Type B pancreatic cell (in vitro differentiated cells): Measurements from ENCODE around the gene CCDC157. TPM values are rescaled to one million over a fixed set of nuclear protein-coding genes. Genes with fewer than 3 reads are reported as not detected.
"Not testable (repeated sequence)": the region's sequence is repeated elsewhere in the genome, so short reads cannot be mapped to it uniquely, and the experiment has no call there.

ENCODE experiments used
- DNase-seq: peaks from one replicate; pipeline ENCODE4 v3.0.0; 2021; ENCODE audit warnings: mixed read lengths; ENCODE audit not compliant: unreplicated experiment; ENCODE audit errors: extremely low spot score
- H3K27ac Mint-ChIP-seq: 2 replicates; pipeline ENCODE4 v1.8.0; 2021; ENCODE audit warnings: mild to moderate bottlenecking, mixed read lengths
- H3K27me3 Mint-ChIP-seq: 2 replicates; pipeline ENCODE4 v1.8.0; 2021; ENCODE audit warnings: mixed read lengths
- H3K36me3 Mint-ChIP-seq: 2 replicates; pipeline ENCODE4 v1.8.0; 2021; ENCODE audit warnings: mixed read lengths
- H3K4me1 Mint-ChIP-seq: one replicate; pipeline ENCODE4 v1.8.0; 2021; ENCODE audit warnings: mixed read lengths; ENCODE audit not compliant: unreplicated experiment
- H3K4me3 Mint-ChIP-seq: 2 replicates; pipeline ENCODE4 v1.8.0; 2021; ENCODE audit warnings: mild to moderate bottlenecking, mixed read lengths
- H3K9me3 Mint-ChIP-seq: 2 replicates; pipeline ENCODE4 v1.8.0; 2021; ENCODE audit warnings: mixed read lengths
- total RNA-seq: library from RNA; stranded (reverse); gene quantifications from 2 replicates; pipeline ENCODE4 v1.2.1, GENCODE V29; 2021; ENCODE audit warnings: low replicate concordance
- TF ChIP-seq, protein P1 (sequence below): fragments of 200-600 bp; sonication (generic); conservative IDR thresholded peaks from 2 replicates; pipeline ENCODE4 v1.5.0; 2021; ENCODE audit warnings: antibody characterized with exemption, mild to moderate bottlenecking

Gene CCDC157
- total RNA-seq, 1 donor from 2014 or later: 9.4 TPM

DNA sequence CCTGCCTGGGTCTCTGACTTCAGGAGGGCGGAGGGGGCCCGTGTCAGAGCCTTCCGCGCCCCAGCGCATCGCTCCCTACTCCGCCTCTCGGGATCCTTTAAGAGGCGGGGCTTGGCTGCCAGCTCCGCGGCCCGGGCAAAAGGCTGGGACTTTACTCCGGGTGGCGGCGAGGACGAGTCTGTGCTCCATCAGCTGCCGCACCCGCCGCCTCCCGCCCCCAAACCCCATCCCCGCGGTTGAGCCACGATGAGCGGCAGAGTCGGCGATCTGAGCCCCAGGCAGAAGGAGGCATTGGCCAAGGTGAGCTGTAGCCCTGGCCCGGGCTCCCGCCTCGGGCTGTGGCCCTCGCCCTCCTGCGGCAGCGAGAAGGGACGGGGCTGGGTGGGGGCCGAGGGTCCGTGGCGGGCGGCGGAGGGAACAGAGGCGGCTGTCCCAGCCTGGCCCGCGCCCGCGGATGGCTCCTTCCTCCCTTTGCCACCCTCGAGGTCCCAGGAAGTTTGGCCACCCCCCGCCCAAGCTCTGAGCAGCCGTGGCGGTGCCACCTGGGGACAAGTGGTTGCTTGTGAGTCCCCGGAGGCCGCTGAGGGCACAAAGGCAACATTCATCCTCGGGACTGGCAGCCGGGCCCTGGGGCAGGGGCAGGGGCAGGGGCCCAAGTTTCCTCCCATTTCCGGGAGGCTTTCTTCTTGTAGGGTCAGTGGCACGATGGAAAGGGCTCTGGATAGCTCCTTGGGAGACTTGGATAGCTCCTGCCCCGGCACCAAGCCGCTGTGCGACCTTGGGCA lies 40.3 kb downstream of the CCDC157 start, which contains the start of gene SEC14L2:
Gene SEC14L2, plus strand, starts transcription at position 148 of the 785 bp plus-strand sequence. Its CDS starts 99 bp downstream, at position 247.
- Mint-ChIP-seq H3K36me3 (no peaks in the 10 kb centered on the region), H3K4me1 (peaks cover 18% of the 10 kb centered on the region), H3K9me3 (no peaks in the 10 kb centered on the region), H3K27me3 (peaks cover 23% of the 10 kb centered on the region), H3K27ac (no peak within 1 kb of the TSS), H3K4me3 (peak within 1 kb of the TSS; percentile 86)
- TF ChIP-seq, protein P1, sequence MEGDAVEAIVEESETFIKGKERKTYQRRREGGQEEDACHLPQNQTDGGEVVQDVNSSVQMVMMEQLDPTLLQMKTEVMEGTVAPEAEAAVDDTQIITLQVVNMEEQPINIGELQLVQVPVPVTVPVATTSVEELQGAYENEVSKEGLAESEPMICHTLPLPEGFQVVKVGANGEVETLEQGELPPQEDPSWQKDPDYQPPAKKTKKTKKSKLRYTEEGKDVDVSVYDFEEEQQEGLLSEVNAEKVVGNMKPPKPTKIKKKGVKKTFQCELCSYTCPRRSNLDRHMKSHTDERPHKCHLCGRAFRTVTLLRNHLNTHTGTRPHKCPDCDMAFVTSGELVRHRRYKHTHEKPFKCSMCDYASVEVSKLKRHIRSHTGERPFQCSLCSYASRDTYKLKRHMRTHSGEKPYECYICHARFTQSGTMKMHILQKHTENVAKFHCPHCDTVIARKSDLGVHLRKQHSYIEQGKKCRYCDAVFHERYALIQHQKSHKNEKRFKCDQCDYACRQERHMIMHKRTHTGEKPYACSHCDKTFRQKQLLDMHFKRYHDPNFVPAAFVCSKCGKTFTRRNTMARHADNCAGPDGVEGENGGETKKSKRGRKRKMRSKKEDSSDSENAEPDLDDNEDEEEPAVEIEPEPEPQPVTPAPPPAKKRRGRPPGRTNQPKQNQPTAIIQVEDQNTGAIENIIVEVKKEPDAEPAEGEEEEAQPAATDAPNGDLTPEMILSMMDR: no peak
- DNase-seq: no peak

DNA sequence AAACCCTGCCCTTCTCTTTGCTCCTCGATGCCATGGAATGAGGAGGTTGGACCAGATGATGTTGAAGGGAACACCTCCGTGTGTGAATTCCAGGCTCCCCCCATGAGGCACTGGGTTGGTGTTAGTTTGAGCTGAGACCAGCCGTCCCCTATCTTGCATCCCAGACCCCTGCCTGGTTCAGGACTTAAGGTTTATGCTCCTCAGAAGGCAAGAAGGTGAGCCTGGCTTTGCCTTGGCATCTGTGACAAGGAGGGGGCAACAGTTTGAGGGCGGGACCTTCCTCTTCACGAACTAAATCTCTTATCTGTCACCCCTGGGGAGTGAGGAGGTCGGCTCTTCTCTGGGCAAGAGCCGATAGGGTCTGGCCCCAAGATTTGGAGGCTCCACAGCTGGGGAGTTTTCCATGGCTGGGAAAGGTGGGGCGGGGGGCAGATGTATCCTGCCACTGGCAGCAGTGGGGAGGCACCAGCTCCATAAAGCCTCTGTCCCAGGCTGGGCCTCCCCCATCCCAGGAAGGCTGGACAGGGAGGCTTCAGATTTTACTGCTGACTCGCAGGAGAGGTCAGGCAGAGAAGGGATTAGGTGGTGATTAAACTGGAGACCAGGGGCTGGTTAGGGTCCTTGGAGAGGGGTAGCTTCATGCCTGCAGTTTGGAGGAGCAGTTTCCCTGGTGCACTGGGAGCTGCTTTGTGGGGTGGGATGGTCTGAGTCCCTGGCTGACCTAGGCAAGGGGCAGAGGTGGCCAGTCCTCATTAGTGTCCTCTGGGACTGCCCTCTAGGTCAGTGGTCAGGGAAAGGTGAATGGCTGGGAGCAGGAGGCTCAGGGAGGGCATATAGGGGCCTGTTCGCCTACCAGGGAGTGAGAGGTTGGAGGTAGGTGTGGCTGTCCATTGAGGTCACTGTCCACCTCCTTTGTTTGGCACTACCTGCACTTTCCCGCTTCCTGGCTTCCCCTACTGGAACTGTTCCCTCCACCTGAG lies 41.1 kb downstream of the CCDC157 start:
- H3K4me3 Mint-ChIP-seq: peak overlapping the region; percentile 86
- no peaks in the 10 kb centered on the region for H3K9me3 Mint-ChIP-seq
- H3K27me3 Mint-ChIP-seq: peaks cover 23% of the 10 kb centered on the region
- peaks cover 20% of the 10 kb centered on the region for H3K4me1 Mint-ChIP-seq
- H3K27ac Mint-ChIP-seq: peak overlapping the region; percentile 48
- TF ChIP-seq, protein P1: no peak
- no peak for DNase-seq
- no peaks in the 10 kb centered on the region for H3K36me3 Mint-ChIP-seq

DNA sequence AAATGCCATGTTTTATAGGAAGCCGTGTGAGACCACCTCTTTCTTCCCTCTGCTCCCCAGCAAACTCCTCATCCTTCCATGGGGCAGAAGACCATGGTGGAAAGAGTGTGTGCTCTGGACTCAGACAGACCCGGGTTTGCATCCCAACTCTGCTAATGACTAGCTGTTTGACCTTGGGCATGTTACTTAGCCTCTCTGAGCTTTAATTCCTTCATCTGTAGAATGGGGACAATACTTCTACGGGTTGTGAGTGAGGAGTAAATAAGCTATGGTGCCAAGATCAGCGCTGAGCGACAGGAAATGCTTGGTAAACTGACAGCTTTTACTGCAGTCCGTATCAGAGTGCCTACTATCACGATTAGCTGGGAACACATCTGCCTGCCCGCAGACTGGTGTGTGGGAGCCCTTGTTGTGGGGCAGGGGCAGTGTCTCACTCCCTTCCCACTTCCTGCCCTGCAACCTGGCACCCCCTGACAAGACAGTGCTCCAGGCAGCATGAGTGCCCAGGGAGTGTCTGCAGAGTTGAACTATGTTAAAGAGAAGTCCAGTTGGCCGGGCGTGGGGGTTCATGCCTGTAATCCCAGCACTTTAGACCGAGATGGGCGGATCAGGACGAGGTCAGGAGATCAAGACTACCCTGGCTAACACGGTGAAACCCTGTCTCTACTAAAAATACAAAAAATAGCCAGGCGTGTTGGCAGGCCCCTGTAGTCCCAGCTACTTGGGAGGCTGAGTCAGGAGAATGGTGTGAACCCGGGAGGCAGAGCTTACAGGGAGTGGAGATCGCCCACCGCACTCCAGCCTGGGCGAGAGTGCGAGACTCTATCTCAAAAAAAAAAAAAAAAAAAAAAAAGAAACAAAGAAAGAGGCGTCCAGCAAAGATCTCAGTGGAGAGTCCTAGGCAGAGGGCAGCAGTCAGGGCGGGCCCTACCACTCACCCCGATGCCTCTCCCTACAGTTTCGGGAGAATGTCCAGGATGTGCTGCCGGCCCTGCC lies 42.2 kb downstream of the CCDC157 start:
- H3K9me3 Mint-ChIP-seq: no peaks in the 10 kb centered on the region
- H3K27ac Mint-ChIP-seq: peak overlapping the region; percentile 48
- peaks cover 16% of the 10 kb centered on the region for H3K27me3 Mint-ChIP-seq
- H3K4me1 Mint-ChIP-seq: peaks cover 16% of the 10 kb centered on the region
- no peaks in the 10 kb centered on the region for H3K36me3 Mint-ChIP-seq
- H3K4me3 Mint-ChIP-seq: peak overlapping the region; percentile 73
- TF ChIP-seq, protein P1: no peak
- no peak for DNase-seq

DNA sequence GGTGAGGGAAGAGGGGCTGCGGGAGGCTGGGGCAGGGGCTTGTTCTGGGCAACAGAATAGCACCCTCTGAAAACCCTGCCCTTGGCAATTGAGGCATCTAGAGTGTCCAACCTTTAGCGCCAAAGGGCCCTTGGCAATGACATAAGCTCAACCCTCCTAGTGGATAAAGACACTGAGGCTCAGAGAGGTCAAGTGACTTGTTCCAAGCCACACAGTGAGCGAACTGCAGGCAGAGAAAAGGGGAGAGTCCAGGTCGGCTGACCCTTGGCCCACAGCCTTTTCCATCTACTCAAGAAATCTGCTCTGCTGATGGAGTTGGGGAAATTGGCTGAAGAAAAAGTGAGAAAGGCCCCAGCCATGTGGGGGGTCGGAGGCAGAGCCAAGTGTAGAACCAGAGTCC lies 42.9 kb downstream of the CCDC157 start:
- DNase-seq: no peak
- Mint-ChIP-seq H3K36me3 (no peaks in the 10 kb centered on the region), H3K9me3 (no peaks in the 10 kb centered on the region), H3K4me3 (no peak overlapping the region), H3K27ac (no peak overlapping the region), H3K4me1 (peaks cover 16% of the 10 kb centered on the region), H3K27me3 (peaks cover 16% of the 10 kb centered on the region)
- TF ChIP-seq, protein P1: no peak

DNA sequence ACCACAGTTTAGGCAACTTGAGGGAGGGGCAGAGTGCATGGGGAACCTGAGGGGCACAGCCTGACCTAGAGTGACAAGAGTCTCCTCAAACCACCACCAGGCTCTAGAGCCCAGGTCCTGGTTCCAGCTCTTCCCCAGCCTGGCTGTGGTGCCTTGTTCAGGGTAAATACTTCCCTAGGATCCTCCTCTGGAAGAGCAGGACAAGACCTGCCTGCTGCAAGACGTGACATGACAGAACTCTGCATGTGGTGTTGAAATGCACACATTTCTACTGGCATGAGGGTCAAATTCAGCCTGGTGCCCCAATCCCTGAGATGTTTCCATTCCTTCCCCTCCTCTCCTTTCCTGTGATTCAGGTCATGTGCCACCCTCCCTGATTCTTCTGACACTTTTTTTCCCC lies 43.4 kb downstream of the CCDC157 start:
- no peak overlapping the region for H3K27ac Mint-ChIP-seq
- no peaks in the 10 kb centered on the region for H3K36me3 Mint-ChIP-seq
- peaks cover 16% of the 10 kb centered on the region for H3K4me1 Mint-ChIP-seq
- H3K27me3 Mint-ChIP-seq: peaks cover 16% of the 10 kb centered on the region
- TF ChIP-seq, protein P1: no peak
- no peaks in the 10 kb centered on the region for H3K9me3 Mint-ChIP-seq
- no peak overlapping the region for H3K4me3 Mint-ChIP-seq
- DNase-seq: no peak

DNA sequence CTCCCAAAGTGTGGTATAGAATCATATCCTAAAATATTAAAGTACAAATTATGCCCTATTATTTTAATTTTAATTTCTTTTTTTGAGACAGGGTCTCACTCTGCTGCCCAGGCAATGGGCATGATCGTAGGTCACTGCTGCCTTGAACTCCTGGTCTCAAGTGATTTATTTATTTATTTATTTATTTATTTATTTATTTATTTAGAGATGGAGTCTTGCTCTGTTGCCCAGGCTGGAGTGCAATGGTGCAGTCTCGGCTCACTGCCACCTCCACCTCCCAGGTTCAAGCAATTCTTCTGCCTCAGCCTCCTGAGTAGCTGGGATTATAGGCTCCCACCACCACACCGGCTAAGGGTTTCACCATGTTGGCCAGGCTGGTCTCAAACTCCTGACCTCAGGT lies 44.2 kb downstream of the CCDC157 start:
- Mint-ChIP-seq H3K4me1 (peaks cover 16% of the 10 kb centered on the region), H3K27me3 (peaks cover 16% of the 10 kb centered on the region)
- not testable (repeated sequence) for H3K36me3 Mint-ChIP-seq

More for the DNA sequence above, 44.2 kb downstream of the CCDC157 start:
- H3K9me3 Mint-ChIP-seq, H3K27ac Mint-ChIP-seq, DNase-seq, H3K4me3 Mint-ChIP-seq: not testable (repeated sequence)
